Ramos (cell line): ENCODE data around the gene MPV17.
"Not testable (repeated sequence)": the region's sequence is repeated elsewhere in the genome, so short reads cannot be mapped to it uniquely, and the experiment has no call there.

Experiments used
- in situ Hi-C: fragments of 300-500 bp; cut with MboI; formaldehyde crosslinking; loops from one replicate; pipeline ENCODE4 v1.14.3; 2022; ENCODE audit warnings: low sequenced_read_pairs; ENCODE audit not compliant: unreplicated experiment

The MPV17 gene

DNA sequence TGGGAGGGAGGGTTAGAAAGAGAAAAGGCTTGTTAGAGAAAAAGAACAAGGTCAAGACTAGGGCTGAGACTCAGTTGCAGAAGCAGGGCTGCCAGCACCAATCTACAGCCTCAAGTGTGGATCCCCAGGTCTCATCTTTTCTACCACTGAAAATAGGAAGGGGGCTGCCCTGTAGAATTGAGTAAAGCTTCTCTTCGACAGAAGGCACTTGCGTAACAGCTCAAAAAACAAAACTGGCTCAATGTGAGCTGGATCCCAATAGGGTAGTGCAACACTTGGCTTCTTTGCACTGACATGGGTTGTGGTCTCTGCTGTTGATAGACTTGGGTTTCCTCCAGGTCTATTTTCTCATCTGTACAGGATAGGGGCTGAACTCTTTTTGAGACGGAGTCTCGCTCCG lies 1.8 kb upstream of the MPV17 start:
- in situ Hi-C loops, result no loop called here

DNA sequence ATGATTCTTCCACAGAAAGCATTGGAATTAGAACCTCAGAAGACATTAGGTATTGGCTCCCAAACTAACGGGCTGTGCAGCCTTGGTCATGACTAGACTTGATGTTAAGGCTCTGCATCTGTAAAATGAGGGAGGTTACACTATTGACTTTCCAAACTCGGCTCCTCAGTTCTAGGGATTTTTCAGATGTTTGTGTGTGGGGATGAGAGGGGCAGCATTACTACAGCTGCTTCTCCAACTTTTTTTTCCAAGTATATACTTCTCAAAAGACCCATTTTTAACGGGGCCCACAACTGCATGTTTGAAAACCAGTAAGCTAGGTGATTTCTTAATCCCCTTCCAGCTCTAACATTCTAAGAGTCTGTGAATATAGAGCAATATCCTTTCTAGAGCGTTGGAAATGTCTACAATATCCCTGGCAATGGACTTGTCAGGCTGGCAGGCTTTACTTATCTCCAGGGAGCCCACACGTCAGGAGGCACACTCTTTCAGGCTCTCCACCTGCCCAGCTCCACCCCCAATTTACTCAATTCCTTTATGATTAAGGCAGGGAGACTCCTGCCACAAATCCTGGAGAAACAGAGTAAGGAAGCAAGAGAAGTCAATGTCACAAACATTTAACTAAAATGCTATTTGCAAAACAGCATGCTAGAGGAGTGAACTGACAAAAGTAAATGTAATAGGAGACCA lies 844 bp upstream of the MPV17 start:
- in situ Hi-C loops, result no loop called here

DNA sequence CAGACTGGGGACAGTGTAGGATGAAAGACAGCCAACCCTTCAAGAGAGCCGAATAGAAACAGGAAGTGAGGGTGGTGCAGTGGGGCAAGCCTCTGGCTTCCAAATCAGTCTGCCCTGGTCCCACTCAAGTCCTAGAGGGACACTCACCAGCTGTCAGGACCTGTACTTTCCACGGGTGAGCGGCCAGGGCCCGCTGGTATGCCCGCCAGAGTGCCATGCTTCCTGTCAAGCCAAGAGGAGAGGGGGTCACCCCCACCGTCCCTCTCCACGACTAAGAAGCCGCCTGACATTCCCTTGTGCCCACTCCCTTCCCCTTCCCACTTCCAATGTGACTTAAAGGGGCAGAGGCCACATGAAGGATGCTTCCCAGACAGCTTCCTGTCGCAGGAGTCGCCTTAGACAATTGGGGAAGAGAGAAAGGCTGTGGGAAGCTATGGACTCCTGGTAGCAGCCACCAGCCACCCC lies 564 bp downstream of the MPV17 start:
- in situ Hi-C loops, result no loop called here

DNA sequence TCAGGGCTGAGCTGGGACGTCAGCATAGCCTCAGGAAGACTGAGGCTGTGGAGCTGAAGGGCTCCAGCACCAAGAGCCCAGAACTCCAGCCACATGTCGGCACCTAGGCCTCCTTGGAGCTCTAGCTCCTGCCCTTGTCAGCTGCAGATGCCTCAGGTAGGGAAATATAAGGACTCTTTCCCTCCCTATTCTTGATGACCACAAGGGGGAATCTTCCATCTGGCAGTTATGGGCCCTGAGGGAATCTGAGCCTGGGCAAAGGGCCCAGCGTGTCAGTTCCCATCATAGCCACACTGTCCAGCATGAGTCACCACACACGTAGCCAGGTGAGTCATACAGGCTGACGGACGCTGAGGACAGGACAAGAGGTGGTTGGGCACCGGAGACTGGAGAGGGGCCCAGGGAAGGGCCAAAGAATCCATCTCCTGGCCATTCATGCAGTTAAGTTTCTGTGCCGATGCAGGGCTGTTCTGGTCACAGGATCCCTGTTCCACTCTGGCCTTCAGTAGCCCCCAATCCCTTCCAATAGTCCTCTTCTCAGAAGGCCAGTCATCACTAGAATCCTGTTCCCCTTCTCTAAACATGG lies 1.8 kb downstream of the MPV17 start:
- in situ Hi-C loops, result no loop called here

DNA sequence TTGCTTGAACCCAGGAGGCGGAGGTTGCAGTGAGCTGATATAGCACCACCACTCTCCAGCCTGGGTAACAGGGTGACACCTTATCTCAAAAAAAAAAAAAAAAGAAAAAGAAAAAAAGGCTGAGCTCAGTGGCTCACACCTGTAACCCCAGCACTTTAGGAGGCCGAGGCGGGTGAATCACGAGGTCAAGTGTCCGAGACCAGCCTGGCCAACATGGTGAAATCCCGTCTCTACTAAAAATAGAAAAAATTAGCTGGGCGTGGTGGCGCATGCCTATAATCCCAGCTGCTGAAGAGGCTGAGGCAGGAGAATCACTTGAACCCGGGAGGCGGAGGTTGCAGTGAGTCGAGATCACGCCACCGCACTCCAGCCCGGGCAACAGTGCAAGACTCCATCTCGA lies 3.1 kb downstream of the MPV17 start:
- in situ Hi-C loops, result not testable (repeated sequence)

DNA sequence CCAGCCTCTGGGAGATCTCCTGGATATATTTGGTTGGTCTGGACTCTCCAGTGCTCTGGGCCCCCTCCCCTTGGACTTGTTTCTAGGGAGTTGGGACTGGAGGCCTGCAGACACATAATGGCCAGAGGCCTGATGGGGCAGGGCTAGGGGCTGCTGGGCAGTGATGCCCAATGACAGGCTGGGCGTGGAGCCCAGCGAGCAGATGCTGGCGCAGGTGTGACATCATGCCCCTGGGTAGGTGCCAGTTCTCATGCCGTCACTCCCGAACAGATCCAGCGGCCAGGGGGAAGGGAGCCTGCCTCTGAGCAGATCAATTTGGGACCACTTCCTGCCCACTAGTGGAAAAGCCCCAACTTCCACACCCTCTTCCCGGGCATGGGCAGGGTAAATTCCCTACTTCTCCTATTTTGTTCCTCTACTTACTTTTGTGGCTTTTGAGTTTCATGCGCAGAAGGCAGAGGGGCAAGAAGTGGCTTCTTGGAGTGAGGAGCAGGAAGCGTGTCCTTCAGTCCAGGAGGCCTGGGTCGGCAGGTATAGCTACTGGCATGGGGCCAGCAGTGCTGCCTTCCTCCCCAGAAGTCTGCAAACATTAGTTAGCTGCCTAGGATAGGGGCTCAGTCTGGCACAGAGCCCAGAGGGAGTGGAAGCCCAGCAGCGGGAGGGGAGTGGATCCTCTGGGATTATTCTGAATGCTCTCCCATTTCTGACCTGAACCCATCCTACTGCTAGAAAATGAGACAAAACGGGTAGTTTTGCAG lies 6.1 kb downstream of the MPV17 start:
- in situ Hi-C loops, result no loop called here

DNA sequence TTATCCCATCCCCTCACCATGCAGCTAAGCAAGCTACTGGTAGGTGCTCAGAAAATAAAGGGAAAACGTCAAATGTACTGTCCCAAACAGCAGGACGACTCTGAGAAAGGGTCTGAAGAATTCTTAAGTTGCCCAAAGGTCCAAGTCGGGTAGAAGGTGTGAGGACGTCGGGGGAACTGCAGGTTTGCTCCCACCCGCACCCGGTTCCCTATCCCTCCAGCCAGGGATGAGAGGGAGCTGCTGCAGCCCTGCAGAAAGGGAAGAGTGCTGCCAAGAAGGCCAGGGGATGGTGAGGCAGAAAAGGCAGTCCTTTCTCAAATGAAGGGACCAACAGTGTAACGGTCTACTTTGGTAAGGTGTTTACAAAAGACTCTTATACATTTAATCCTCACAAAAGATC lies 7.8 kb downstream of the MPV17 start:
- in situ Hi-C loops, result no loop called here

DNA sequence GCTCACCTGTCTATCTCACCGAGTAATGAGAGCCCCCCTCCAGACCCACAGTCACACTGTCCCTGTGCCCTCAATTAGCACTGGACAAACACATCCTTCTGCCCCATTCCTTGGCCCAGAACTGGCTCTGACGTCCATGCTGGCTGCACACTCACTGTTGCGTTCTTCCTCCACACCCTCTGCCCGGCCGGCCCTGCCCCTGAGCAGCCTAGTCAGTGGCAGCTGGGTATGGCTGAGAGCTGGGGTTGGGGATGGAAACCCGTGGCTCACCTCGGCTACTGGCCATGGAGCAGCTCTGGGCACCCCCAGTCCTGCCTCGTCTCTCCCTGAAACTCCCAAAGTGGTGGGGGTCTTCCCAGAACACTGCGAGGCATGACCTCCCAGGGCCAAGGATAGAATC lies 8.2 kb downstream of the MPV17 start:
- in situ Hi-C loops, result no loop called here

DNA sequence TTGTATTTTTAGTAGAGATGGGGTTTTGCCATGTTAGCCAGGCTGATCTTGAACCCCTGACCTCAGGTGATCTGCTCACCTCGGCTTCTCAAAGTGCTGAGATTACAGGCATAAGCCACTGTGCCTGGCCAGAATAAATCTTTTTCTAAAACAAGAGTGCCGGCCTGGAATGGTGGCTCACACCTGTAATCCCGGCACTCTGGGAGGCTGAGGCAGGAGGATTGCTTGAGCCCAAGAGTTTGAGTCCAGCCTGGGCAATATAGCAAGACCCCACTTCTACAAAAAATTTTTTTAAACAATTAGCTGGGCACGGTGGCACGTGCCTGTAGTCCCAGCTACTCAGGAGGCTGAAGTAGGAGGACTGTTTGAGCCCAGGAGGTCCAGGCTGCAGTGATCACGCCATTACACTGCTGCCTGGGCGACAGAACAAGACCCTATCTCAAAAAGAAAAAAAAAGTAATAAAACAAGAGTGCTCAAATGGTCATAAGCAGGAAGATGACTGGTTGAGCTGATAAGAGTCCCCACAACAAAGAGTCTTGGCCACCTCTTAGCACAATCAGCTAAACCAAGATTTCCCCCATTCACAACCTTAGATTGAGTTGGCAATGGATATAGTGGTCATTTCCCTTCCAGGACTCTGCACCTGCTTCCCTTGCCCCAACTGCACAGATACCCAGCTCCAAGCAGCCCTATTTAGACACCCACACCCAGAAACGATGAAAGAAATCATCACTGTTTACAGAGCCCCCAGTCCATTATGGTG lies 8.8 kb downstream of the MPV17 start:
- in situ Hi-C loops, result no loop called here

DNA sequence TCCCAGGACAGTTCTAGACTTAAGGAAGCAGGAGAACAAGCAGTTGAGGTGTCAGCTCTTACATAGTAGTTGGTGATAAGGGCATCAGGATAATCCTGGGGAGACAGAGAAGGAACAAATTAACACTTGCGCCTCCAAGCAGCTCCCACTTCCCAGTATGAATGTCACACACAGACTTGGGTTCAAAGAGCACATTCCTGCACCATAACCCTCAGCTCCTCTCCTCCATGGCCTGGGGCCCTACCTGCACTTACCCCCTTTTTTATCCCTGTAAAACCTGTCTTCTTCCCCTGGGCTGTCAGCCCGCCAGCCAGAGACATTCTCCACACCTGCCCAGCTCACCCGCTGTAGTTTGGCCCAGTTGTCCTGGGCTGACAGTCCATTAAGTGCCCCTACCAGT lies 10.7 kb downstream of the MPV17 start:
- in situ Hi-C loops, result no loop called here

DNA sequence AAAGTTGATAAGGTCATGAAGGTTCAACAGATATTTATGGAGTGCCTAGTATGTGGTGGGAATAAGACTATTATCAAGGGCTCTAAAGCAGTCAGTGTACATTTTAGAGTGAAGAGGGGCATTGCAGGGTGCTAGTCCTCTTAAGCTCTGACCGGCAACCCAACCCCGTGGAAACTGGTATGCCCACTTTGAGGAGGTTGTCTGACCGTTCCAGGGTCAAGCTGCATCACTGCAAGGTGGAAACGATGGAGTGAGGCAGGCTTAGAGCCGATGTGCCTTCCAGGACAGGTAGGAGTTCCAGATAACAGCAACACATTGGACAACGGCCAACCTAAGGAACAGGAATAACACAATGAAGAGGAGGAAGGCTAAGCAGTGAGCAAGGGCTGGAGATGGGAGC lies 13.2 kb downstream of the MPV17 start:
- in situ Hi-C loops, result no loop called here

DNA sequence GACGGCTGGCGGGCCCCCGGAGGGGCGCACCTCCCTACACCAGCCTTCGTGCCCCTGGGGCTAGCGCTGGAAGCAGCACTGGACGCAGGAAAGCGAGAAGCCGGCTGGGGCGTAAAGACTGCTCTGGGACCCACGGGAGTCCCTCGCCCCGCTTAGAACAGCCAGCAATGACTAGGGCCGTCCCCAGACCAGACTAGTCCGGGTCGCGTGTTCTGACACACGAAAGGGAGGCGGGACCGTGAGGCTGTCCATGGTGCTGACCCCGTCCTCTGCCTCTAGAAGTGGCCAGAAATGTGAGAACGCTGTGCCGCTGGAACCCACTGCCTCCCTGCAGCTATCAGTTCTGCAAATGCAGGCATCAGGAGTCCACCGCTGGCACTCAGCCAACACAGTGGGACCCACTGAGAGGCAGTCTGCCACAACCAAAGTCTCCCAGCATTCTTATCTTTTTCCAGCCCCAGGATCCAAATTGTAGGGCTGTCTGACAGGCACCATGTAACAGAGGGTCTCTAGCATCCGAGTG lies 14.5 kb downstream of the MPV17 start, which contains the start of gene UCN:
UCN (minus strand) TSS at position 87 of the 523 bp plus-strand sequence. CDS start 550 bp downstream, outside the sequence.
- in situ Hi-C loops, result no loop called here

DNA sequence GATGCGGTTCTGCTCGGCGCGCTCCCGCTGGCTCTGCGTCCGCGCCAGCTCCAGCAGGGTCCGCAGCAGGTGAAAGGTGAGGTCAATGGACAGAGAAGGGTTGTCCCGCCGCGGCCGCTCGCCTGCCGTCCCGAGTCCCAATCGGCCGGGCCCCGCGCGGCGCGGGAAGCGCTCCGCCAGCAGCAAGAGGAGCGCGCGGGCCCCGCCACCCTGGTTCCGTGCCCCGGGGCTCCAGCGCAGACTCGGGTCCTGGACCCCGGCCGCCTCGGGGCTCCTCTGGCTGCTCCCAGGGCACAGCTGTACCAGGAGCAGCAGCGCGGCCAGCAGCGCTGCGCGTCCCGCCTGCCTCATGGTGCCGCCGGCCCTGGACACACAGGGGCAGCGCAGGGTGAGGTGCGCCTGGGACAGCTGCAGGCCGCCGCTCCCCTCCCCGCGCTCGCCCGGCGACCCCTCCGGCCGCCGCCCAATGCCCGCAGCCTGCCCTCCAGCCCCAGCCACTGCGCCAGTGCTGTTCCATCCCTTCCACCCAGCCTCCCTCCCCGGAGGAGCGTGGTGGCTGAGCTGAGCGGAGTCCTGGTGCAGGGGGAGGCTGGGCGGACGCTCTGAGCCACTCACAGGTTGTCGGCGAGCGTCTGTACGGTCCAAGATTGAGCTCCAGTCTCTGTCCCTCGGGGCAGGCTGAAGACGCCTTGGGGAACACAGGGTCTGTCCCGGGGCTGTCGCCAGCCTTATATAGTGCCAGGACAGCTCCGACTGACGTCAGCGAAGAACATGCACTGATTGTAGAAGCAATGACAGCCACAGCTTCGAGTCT lies 15.1 kb downstream of the MPV17 start:
- in situ Hi-C loops, result no loop called here

DNA sequence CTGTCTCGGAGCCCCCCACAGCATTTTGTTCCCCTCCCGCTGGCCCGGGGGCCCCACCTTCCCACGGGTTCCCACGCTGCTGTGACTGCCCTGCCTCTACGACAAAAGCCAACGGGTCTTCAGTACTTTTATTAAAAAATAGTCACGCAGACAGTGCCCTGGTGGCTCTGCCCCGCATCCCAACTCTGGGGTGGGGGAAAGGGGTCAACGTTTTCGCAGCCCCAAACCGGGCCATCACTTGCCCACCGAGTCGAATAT lies 15.7 kb downstream of the MPV17 start:
- in situ Hi-C loops, result no loop called here

DNA sequence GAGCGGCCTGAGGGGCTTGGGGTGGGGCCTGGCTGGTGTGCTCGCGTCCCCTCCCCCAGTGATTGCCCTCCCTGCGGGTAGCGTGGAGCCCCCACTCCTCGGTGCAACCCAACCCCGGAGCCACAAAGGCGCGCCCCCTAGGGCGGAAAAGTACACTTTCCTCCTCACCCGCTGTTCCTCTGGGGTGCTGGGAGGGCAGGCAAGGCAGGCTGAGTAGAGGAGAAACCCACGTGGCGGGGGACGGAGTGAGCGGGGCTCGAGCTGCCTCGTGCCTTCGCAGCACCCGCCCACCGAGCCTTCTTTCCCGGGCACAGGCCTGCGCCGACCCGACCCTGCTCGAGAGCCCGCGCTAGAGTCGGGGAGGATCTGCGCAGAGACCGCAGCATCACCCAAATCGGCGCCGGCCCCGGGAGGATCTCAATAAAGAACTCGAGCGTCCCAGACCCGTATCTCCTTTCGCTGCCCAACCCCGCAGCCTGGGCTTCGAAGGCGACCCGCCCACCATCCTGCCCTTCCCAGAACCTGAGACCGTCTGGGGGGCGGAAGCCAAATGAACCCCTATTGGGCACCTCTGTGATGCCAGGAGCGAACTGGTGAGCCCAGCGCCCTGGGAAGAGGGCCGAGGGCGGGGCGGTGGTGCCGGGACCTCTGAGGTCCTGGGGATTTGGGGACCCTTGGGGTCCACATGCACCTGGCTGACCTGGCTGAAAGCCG lies 16.2 kb downstream of the MPV17 start:
- in situ Hi-C loops, result no loop called here

DNA sequence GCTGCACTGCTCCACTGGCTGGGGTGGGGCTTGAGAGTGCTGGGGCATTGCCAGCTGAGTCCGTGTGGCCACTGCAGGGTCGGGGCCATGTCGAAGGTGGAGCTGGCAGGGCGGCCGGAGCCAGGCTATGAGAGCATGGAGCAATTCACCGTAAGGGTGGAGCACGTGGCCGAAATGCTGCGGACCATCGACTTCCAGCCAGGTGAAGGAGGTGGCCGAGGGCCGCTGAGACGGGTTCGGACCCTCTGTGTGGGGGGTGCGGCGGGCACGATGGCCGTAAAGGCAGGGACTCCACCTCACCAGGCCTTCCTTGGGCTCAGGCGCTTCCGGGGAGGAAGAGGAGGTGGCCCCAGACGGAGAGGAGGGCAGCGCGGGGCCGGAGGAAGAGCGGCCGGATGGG lies 16.8 kb downstream of the MPV17 start:
- in situ Hi-C loops, result no loop called here

DNA sequence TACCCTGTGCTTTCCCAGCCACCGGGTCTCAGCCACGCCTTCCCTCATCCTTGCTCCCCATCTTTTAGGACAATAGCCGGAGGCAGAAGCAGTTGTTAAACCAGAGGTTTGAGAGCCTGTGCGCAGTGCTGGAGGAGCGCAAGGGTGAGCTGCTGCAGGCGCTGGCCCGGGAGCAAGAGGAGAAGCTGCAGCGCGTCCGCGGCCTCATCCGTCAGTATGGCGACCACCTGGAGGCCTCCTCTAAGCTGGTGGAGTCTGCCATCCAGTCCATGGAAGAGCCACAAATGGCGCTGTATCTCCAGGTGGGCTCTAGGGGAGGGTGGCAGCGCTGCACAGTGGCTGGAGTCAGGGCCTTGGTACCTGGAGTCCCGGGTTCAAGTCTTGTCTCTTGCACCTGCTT lies 17.4 kb downstream of the MPV17 start:
- in situ Hi-C loops, result no loop called here

DNA sequence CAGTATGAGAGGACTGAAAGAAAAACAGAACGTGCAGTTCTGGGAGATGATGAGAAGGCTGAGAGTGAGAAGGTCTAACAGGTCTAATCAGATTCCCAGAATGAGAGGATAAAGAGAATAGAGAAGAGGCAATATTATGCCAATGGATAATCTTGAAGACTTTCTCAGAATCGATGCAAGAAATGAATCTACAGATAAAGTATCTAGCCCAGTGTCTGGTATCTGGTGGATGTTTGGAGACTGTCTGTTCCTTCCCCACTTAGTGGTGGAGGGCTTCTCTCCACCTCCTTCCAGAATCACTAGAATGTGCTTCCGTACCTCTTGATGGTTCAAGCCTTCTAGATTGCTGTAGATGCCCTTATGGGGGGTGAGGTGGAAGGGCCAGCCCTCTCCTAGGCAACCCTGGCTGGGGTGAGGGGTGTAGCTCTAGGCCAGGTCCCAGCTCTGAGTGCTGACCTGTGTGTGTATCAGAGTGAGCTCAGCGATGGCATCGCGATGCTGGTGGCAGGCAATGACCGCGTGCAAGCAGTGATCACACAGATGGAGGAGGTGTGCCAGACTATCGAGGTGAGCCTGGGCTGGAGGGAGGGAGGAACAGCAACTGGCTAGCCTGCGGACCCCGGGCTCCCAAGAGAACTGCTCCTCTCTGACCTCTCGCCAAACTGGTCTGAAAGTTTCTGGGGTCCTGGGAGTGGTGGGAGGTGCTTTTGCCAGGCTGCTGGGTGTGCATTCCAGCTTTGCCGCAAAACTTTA lies 18.2 kb downstream of the MPV17 start:
- in situ Hi-C loops, result no loop called here
